ENCODE data around the gene NCOA3. TPM values are rescaled to one million over a fixed set of nuclear protein-coding genes. Genes with fewer than 3 reads are reported as not detected.

Gene NCOA3
- total and polyA plus RNA-seq, 3 donors from 2014 or later: 18.1 to 32.5 (median 27.6) TPM

GRCh38 chr20:47475419-47476044 is 26.2 kb upstream of the NCOA3 start:
- Histone ChIP-seq H3K36me3 (ENCODE audit: low read depth, missing control alignments) (no peaks in the 10 kb centered on the region), H3K4me1 (no peaks in the 10 kb centered on the region), H3K27me3 (no peaks in the 10 kb centered on the region), H3K27ac (no peak overlapping the region), H3K4me3 (no peak overlapping the region), H3K9me3 (no peaks in the 10 kb centered on the region)
- 86 to 88% methylated on average over 4 of the region's 4 CpGs for WGBS, 2 donors
- no peak for TF ChIP-seq POLR2A (IDR thresholded peaks at IDR 0.05)
- no peak for TF ChIP-seq CTCF (IDR thresholded peaks at IDR 0.05)
- intact Hi-C loops (cut with DNase I; ENCODE audit: low total_unique reads): no loop called here
- DNase-seq: no peak

- Histone ChIP-seq H3K9me3 (no peaks in the 10 kb centered on the region), H3K4me1 (no peaks in the 10 kb centered on the region), H3K27me3 (no peaks in the 10 kb centered on the region), H3K36me3 (ENCODE audit: low read depth, missing control alignments) (no peaks in the 10 kb centered on the region), H3K4me3 (no peak overlapping the region), H3K27ac (no peak overlapping the region)
- no peak for DNase-seq
- intact Hi-C loops (cut with DNase I; ENCODE audit: low total_unique reads): no loop called here
- WGBS, 2 donors: 86 to 100% methylated on average over 2 of the region's 2 CpGs
- no peak for TF ChIP-seq CTCF (IDR thresholded peaks at IDR 0.05)
- TF ChIP-seq POLR2A (IDR thresholded peaks at IDR 0.05): no peak
These were observed 25.2 kb upstream of the NCOA3 start for GRCh38 chr20:47476452-47476851.

- no peaks in the 10 kb centered on the region for H3K9me3 ChIP-seq
- no peaks in the 10 kb centered on the region for H3K4me1 ChIP-seq
- no peak overlapping the region for H3K4me3 ChIP-seq
- no peaks in the 10 kb centered on the region for H3K27me3 ChIP-seq
- intact Hi-C loops (cut with DNase I; ENCODE audit: low total_unique reads): no loop called here
- 95 to 99% methylated on average over 4 of the region's 4 CpGs for WGBS, 2 donors
- no peak overlapping the region for H3K27ac ChIP-seq
- no peak for DNase-seq
- no peaks in the 10 kb centered on the region for H3K36me3 ChIP-seq (ENCODE audit: low read depth, missing control alignments)
- TF ChIP-seq POLR2A (IDR thresholded peaks at IDR 0.05) (no peak), CTCF (IDR thresholded peaks at IDR 0.05) (no peak)
These were observed 22.6 kb upstream of the NCOA3 start for GRCh38 chr20:47479093-47479492.

GRCh38 chr20:47479506-47479905 is 22.2 kb upstream of the NCOA3 start:
- Histone ChIP-seq H3K27ac (no peak overlapping the region), H3K4me1 (no peaks in the 10 kb centered on the region), H3K4me3 (no peak overlapping the region), H3K9me3 (no peaks in the 10 kb centered on the region), H3K27me3 (no peaks in the 10 kb centered on the region), H3K36me3 (ENCODE audit: low read depth, missing control alignments) (no peaks in the 10 kb centered on the region)
- TF ChIP-seq POLR2A (IDR thresholded peaks at IDR 0.05) (no peak), CTCF (IDR thresholded peaks at IDR 0.05) (no peak)
- intact Hi-C loops (cut with DNase I; ENCODE audit: low total_unique reads): no loop called here
- no peak for DNase-seq

GRCh38 chr20:47480239-47480638 is 21.4 kb upstream of the NCOA3 start:
- DNase-seq: no peak
- intact Hi-C loops (cut with DNase I; ENCODE audit: low total_unique reads): no loop called here
- Histone ChIP-seq H3K4me1 (no peaks in the 10 kb centered on the region), H3K27me3 (no peaks in the 10 kb centered on the region), H3K36me3 (ENCODE audit: low read depth, missing control alignments) (no peaks in the 10 kb centered on the region), H3K27ac (no peak overlapping the region), H3K9me3 (no peaks in the 10 kb centered on the region), H3K4me3 (no peak overlapping the region)
- 81 to 91% methylated on average over 5 to 6 of the region's 6 CpGs for WGBS, 2 donors
- TF ChIP-seq CTCF (IDR thresholded peaks at IDR 0.05): no peak
- no peak for TF ChIP-seq POLR2A (IDR thresholded peaks at IDR 0.05)
